AG04449 (cell line): ENCODE measurements around the gene OARD1.

ENCODE experiments used
- CTCF ChIA-PET: fragments of 350-600 bp; formaldehyde crosslinking; extraction: SDS; loops from one replicate; lab custom pipeline; 2021; ENCODE audit warnings: antibody characterized with exemption; lab: Yijun Ruan, JAX
- POLR2A ChIA-PET: fragments of 400-600, 350-600 bp; formaldehyde crosslinking; extraction: SDS; loops from one replicate; lab custom pipeline; 2020; ENCODE audit warnings: antibody characterized with exemption, inconsistent platforms; lab: Yijun Ruan, JAX
- DNase-seq: peaks from one replicate; pipeline ENCODE4 v3.0.0-alpha.2; 2010; ENCODE audit warnings: low read depth, low spot score
- H3K4me3 ChIP-seq: 2 replicates; pipeline ENCODE4 v1.5.1; 2011; ENCODE audit warnings: low read depth, mild to moderate bottlenecking, control low read depth, low read length
- CTCF ChIP-seq: IDR thresholded peaks from one replicate; pipeline ENCODE4 v1.5.1; 2011; ENCODE audit warnings: mild to moderate bottlenecking, moderate library complexity, low read length, control low read depth, inconsistent platforms; ENCODE audit not compliant: insufficient read depth; ENCODE audit errors: missing control alignments

The OARD1 gene

DNA sequence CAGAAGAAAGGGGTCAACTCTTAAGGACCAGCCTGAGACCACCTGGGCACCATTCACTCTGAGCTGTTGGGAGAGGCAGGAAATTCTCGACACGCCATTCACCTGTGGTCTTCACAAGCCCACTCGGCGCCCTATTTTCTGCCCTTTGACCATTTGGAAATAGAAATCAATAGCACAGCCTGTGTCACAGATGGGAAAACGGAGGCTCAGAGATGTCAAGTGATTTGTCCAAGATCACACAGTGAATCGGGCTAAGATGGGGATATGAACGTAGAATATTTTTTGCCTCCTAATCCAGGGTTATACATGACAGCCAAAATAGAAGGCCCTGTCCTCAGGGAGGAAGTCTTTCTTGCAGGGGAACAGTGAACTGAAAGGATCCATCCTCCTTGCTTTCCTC lies 22.2 kb downstream of the OARD1 start:
- TF ChIP-seq CTCF: no peak
- ChIA-PET CTCF (interaction anchor here (1.2 to 10.1 kb wide), 5 partner anchors 13 to 227 kb away, joined by 3 to 90 read pairs (median 15); partner anchors contain the start of gene UNC5CL), POLR2A (no interaction called here)
- DNase-seq: no peak
- H3K4me3 ChIP-seq: no peak overlapping the region

DNA sequence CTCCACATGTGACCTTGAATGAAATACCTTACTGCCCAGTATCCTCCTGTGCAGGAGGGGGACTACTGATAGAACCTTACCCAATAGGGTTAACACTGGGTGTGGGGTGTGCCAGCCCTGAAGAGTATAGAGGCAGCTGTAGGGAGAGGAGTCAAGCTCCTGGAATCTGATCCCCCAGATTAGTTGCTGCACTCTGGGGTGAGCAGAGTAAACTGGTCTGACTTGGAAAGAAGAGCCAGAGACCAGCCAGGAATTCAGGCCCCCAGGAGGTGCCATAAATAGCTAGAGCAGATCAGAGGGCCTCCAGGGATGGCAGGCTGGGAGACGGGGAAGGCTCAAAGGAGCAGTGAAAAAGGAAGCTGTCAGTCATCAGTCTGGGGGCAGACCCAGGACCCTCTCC lies 22.6 kb downstream of the OARD1 start:
- no peak for TF ChIP-seq CTCF
- DNase-seq: no peak
- ChIA-PET CTCF (interaction anchor here (1.2 to 10.1 kb wide), 7 partner anchors 9 to 227 kb away, joined by 3 to 90 read pairs (median 5); partner anchors contain the start of gene UNC5CL), POLR2A (no interaction called here)
- H3K4me3 ChIP-seq: no peak overlapping the region

DNA sequence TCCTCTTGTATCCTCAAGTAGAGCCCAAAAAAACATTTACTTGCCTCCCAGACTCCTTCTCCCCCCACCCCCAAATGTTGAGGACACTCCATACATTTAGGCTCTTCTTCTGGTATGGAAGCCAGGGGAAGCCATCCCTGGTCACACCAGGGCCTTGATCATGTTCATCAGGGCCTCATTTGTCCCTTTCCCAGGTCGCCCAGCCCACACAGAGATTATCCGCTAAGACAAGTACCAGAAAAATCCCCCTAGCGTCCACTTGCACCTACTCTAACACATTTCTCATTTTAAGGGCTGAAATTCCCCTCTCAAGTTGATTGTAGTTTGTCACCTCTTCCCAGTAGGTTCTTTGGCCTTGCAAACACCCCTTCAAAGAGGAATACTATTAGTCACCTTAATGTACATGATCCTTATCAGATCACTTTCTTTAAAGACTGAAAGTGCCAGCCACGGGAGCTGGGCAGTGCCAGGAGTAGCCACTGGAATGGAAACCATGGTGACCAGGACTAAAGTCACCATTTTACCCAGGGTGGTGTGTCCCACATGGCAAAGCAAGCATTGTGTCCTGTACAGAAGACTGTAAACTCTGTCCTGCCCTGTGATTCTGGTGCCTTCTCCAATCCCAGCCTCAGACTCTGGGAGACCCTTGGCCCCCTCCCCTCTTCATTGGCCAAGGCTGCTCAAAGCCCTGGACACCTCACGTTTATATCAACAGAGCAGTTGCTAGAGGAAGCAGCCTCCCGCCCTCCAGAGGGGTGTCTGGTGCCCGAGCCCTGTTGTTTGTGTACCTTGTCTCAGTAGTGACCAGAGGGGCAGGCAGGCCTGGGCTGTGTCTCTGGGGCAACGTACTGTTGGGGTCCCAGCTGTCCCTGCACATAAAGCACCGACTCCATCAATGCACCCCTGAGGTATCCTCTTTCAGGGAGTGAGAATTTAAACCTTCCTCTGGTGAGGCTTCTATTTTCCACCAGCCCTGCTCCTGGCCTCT lies 24.1 kb downstream of the OARD1 start:
- CTCF ChIA-PET: interaction anchor here (1.2 to 10.1 kb wide), 6 partner anchors 11 to 154 kb away, joined by 3 to 90 read pairs (median 10); partner anchors contain the start of gene UNC5CL
- TF ChIP-seq CTCF: no peak
- no peak overlapping the region for H3K4me3 ChIP-seq
- DNase-seq: no peak
- POLR2A ChIA-PET: no interaction called here

DNA sequence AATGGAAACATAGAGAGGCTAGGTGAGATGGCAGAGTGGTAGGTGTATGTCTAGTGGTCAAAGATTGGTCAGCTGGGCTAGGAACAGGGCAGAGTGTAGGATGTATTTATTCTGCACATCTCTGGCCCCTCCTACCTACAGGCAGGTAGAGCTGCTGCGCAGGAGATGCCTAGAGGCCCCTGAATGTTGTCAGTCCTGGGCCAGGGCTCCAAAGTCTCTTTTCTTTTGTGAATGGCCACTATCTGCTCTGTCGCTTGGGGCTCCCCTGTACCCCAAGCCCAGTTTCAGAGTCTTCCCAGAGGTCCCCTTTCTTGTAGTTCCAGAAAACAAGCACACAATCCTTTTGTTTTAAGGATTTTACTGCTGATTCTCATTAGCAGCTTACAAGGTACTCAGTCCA lies 24.9 kb downstream of the OARD1 start:
- ChIA-PET CTCF (interaction anchor here (1.1 to 9.1 kb wide), 3 partner anchors 18 to 153 kb away, joined by 3 to 99 read pairs (median 4); no protein-coding TSS in a partner anchor), POLR2A (no interaction called here)

DNA sequence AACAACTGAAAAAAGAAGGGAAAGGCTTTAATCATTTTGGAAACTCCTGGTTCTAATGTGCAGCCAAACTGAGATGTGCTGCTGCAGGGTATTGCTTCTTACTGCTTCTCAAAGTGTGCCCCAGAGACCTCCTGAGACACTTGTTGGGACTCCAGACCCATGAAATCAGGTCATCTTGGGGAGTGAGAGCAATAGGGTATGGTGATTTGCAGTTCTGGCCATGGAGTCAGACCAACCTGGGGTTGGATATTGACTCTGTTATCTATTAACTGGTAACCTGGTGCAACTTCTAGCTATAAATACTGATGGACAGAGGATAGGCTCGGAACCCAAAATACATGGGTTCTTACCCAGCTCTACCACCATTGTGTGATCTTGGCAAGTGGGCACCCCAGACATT lies 26.1 kb downstream of the OARD1 start:
- ChIA-PET CTCF (interaction anchor here (0.8 to 9.1 kb wide), 5 partner anchors 8 to 151 kb away, joined by 3 to 99 read pairs (median 3); no protein-coding TSS in a partner anchor), POLR2A (no interaction called here)
- no peak for TF ChIP-seq CTCF
- no peak for DNase-seq
- H3K4me3 ChIP-seq: no peak overlapping the region

More for the DNA sequence above, 24.9 kb downstream of the OARD1 start:
- no peak for TF ChIP-seq CTCF
- no peak for DNase-seq
- H3K4me3 ChIP-seq: no peak overlapping the region

DNA sequence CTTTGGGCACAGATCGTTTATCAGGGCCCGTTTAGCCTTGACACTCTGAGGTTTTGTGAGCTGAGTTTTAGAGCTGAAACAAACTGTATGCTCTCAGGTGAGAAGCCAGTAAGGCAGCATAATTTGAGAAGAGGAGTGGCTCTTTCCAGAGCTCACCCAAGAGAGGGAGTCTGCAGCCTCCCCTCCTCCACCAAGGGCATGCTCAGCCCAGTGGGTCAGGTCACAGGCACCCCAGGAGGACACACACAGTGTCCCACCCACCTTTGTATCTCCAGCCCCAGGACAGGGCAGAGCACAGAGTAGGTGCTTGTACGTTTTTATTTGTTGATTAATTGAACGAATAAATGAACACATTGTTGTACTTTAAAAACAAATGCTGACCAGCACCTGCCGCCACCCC lies 26.5 kb downstream of the OARD1 start:
- H3K4me3 ChIP-seq: no peak overlapping the region
- no peak for DNase-seq
- no peak for TF ChIP-seq CTCF
- POLR2A ChIA-PET: no interaction called here
- CTCF ChIA-PET: interaction anchor here (0.8 to 9.1 kb wide), 2 partner anchors 17 to 22 kb away, joined by 3 to 99 read pairs; no protein-coding TSS in a partner anchor
